ENCODE results near the gene PLCB4.
"Not testable (repeated sequence)": the region's sequence is repeated elsewhere in the genome, so short reads cannot be mapped to it uniquely, and the experiment has no call there.

The PLCB4 gene

GRCh38 chr20:9068841-9069663 lies at the start of gene PLCB4:
Gene PLCB4, plus strand, starts transcription at chr20:9069087. Its CDS starts 238,728 bp downstream, at chr20:9307815.
- DNase-seq (ENCODE audit: low read depth), result no peak

DNA sequence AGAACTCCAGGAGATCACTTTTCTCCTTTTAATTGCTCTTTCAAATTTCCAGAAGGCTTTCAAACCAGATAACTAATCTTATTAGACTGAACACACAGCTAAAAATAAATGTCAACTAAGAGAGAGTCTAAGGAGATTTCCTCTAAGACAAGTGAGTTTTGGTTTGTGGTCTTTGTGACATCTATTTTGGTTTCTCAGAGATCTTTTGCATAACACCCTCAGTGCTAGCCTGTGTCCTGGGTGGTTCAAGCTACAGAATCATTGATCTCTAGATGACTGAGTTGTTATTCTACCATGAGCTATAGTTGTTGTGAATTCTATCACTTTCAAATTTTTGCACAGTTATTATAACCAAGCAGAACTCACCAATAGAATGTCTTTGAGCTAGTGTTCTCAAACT lies 49.1 kb upstream of the PLCB4 start:
- DNase-seq (ENCODE audit: low read depth), result no peak

DNA sequence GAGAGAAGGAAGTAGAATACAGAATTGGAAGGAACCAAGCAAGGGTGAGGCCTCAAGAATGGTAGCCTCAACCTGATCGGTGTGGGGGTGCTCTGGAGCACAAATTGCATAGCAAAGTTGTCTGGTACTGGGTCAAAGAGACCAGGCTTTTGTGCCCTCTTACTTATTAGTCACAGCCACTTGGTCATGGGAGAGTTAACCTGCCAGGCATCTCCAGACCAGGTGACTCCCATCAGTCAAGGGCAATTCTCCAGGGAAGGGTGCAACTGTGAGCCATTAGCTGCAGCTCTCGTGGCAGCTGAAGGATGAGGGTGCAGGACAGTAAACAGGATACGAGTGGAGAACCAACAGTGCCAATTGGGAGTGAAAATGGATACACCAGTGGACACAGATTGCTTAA lies 47.7 kb upstream of the PLCB4 start:
- DNase-seq (ENCODE audit: low read depth), result no peak

- DNase-seq (ENCODE audit: low read depth), result no peak
These were observed 47.2 kb upstream of the PLCB4 start for GRCh38 chr20:9021699-9022098.

DNA sequence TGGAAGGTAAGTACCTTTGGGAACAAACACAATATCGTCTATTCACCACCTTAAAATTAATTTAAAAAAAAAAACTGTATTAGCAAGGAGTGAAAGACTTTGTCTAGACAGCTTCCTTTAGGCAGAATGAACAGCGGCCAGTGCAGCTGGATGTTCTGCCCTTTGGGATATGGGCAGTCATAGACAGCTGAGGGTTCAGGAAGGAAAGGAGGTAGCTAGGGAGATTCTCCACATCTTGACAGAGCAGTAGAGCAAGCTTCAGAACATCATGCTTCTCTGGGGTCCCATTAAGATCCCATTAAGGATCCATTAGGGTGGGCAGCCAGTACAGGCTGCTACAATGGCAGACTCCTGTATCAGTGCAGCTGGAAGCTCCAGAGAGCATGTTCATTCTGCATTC lies 46.5 kb upstream of the PLCB4 start:
- DNase-seq (ENCODE audit: low read depth), result no peak

GRCh38 chr20:9024606-9025005 lies 44.3 kb upstream of the PLCB4 start:
- DNase-seq (ENCODE audit: low read depth), result no peak

DNA sequence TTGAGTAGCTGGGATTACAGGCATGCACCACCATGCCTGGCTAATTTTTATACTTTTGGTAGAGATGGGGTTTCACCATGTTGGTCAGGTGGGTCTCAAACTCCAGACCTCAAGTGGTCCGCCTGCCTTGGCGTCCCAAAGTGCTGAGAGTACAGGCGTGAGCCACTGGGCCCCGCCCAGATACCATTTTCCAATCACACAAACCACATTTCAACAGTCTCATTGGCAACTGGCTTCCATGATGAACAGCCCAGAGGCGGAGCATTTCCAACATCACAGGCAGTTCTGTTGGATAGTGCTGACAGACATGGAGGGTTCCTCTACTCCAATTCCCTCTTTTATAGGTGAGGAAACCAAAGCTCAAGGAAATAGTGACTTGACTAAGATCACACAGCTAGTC lies 43.9 kb upstream of the PLCB4 start:
- no peak for DNase-seq (ENCODE audit: low read depth)

- DNase-seq (ENCODE audit: low read depth), result peak; percentile 55
These were observed 43.2 kb upstream of the PLCB4 start for GRCh38 chr20:9025643-9026042.

DNA sequence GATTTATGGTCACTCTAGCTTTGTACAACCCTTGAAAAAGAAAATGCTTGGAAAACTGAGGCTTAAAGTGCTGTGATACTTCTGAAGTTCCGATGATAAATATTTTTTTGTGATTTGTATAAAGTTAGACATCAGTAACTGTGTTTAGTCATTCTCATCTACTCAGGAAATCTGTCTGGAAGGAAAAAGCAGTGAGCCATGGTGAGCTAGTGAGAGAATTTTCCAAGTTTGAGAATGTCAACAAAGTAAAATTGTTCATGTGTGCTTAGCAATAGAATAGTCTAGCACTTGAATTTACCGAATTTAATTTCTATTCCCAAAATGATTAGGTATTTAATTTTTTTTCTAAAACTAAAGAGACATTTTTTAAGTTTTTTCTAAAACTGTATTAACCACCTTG lies 41.3 kb upstream of the PLCB4 start:
- DNase-seq (ENCODE audit: low read depth), result no peak

GRCh38 chr20:9028419-9028818 lies 40.5 kb upstream of the PLCB4 start:
- no peak for DNase-seq (ENCODE audit: low read depth)

GRCh38 chr20:9031991-9032390 lies 36.9 kb upstream of the PLCB4 start:
- no peak for DNase-seq (ENCODE audit: low read depth)

GRCh38 chr20:9032758-9033157 lies 36.1 kb upstream of the PLCB4 start:
- no peak for DNase-seq (ENCODE audit: low read depth)

GRCh38 chr20:9035126-9035525 lies 33.8 kb upstream of the PLCB4 start:
- DNase-seq (ENCODE audit: low read depth), result peak; percentile 67

DNA sequence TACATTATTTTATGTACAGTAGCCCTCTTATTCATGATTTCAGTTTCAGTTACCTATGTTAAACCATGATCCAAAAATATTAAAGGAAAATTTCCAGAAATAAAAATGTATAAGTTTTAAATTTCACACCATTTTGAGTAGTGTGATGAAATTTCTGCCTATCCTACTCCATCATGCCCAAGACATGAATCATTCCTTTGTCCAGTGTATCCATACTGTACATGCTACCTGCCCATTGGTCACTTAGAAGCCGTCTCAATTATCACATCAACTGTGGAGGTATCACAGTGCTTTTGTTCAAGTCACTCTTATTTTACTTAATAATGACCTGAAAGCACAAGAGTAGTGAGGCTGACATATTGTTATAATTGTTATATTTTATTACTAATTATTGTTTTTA lies 32.3 kb upstream of the PLCB4 start:
- DNase-seq (ENCODE audit: low read depth), result no peak

DNA sequence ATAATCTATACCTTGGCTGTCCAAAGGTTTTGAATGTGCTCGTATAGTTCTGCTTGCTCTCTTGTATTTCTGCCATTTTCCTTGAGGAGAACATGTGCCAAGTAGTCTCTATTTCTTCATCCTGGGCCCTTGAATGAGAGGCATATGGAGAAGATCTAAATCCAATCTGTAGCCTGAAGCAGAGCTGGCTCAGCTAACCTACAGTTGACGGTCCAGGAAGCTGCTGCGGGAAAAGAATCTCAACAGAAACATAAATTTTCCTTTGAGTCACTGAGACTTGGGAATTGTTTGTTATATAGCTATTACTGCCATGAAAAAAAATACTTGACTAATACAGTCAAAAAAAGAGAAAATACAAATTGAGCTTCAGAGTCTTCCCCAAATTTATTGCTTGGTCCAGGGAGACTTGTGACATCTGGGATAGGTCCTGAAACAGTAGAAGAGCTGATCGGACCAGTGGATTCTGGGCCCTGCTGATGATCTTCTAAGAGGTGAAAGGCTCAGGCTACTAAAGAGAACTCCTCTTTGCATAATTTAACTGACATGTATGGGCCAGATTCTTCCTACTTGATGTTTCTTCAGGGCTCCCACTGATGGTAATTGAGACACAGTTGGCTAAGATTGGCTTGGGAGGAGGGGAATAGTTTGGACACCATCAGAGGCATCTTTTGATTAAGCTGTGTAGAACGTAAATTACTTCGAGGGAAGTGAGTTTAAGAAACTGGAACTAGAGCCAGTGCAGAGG lies 29.9 kb upstream of the PLCB4 start:
- no peak for DNase-seq (ENCODE audit: low read depth)

DNA sequence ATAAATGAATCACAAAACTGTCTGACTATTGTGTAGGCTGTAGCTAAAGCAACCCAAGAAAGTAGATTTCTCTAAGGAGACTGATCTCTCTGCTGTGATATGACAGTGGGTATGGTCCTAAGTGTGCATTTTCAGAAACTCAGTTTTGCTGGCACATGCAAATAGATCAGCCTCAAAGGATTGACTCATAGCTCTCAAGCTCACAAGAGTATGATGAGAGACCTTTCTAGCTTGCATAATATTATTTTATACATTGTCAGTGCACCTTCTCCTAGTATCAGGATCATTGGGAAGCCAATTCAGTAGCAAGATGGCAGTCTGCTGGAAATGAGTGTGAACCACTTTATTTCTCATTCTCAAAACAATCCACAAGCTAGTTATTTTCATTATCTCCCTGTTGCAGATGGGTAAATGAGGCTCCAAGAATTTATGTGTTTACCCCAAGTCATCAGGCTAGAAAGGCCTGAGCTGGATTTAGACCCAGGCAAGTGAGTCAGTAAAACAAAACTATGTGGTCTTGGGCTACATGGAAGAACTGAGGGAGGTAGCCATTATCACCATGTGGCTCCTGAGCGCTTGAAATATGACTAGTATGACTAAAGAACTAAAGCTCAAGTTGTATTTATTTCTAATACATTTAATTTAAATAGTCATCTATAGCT lies 27.9 kb upstream of the PLCB4 start:
- DNase-seq (ENCODE audit: low read depth), result peak; percentile 38

DNA sequence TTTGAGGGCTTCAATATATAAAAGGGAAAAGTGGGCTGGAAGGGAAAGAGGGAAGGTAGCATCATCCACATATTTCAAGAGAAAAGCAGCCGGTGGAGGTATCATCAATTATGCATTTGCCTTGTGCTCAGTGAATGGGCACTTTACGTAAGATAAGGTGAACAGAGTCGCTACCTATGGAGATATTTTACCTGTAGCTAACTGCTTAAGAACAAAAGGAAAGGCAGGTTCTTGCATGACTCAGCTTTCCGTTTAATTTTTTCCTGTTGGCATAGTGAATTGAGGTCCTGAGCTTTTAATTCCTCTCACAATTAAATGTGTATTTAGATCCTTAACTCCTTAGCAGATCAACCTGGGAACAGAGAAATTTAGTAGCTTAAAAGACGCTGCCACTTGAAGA lies 25.5 kb upstream of the PLCB4 start:
- no peak for DNase-seq (ENCODE audit: low read depth)

DNA sequence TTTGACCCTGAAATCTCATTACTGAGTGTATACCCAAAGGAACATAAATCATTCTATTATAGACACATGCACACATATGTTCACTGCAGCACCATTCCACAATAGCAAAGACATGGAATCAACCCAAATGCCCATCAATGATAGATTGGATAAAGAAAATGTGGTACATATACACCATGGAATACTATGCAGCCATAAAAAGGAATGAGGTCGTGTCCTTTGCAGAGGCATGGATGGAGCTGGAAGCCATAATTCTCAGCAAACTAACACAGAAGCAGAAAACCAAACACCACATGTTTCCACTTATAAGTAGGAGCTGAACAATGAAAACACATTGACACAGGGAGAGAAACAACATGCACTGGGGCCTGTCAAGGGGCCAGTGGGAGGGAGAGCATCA lies 21.0 kb upstream of the PLCB4 start:
- not testable (repeated sequence) for DNase-seq (ENCODE audit: low read depth)

- peak; percentile 96 for DNase-seq (ENCODE audit: low read depth)
These were observed 17.4 kb upstream of the PLCB4 start for GRCh38 chr20:9051508-9051907.

DNA sequence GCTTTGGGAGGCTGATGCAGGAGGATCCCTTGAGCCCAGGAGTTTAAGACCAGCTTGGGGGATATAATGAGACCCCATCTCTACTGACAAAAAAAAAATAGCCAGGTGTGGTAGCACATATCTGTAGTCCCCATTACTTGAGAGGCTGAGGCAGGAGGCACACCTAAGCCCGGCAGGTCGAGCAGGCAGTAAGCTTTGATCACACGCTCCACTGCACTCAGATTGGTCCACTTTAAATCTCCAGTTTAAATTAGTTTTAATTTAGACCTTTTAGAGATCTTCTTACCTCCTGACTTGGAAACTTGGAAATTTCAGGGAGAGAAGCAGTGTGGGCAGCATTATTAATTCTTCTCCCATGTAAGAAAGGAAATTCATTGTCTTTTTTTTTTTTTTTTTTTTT lies 16.8 kb upstream of the PLCB4 start:
- no peak for DNase-seq (ENCODE audit: low read depth)

- DNase-seq (ENCODE audit: low read depth), result no peak
These were observed 15.8 kb upstream of the PLCB4 start for GRCh38 chr20:9053108-9053507.

GRCh38 chr20:9054176-9054575 lies 14.7 kb upstream of the PLCB4 start:
- no peak for DNase-seq (ENCODE audit: low read depth)

- no peak for DNase-seq (ENCODE audit: low read depth)
These were observed 9.0 kb upstream of the PLCB4 start for GRCh38 chr20:9059931-9060330.

Measured in amniotic epithelial cell (primary cell).